Femur (tissue), 1 donor: ENCODE measurements around the gene FRMD4A.
"Not testable (repeated sequence)": the region's sequence is repeated elsewhere in the genome, so short reads cannot be mapped to it uniquely, and the experiment has no call there.

Experiments
- DNase-seq: peaks from one replicate; pipeline ENCODE4 v3.0.0-alpha.2; 2017

FRMD4A gene

GRCh38 chr10:13868528-13869294 lies 462.0 kb downstream of the FRMD4A start:
- no peak for DNase-seq

- no peak for DNase-seq
Observed at GRCh38 chr10:13867822-13868221, 462.9 kb downstream of the FRMD4A start.

- no peak for DNase-seq
Observed at GRCh38 chr10:13865758-13866491, 464.8 kb downstream of the FRMD4A start.

- DNase-seq, result not testable (repeated sequence)
Observed at GRCh38 chr10:13865220-13865619, 465.5 kb downstream of the FRMD4A start.

GRCh38 chr10:13862546-13863233 lies 468.0 kb downstream of the FRMD4A start:
- DNase-seq, result no peak

GRCh38 chr10:13860886-13861285 lies 469.8 kb downstream of the FRMD4A start:
- DNase-seq, result no peak

- no peak for DNase-seq
Observed at GRCh38 chr10:13859979-13860654, 470.6 kb downstream of the FRMD4A start.

GRCh38 chr10:13858709-13859108 lies 472.0 kb downstream of the FRMD4A start:
- DNase-seq, result no peak

GRCh38 chr10:13857451-13857850 lies 473.3 kb downstream of the FRMD4A start:
- DNase-seq, result no peak

- no peak for DNase-seq
Observed at GRCh38 chr10:13853854-13854253, 476.9 kb downstream of the FRMD4A start.

GRCh38 chr10:13852872-13853271 lies 477.9 kb downstream of the FRMD4A start:
- no peak for DNase-seq

- no peak for DNase-seq
Observed at GRCh38 chr10:13851906-13852305, 478.8 kb downstream of the FRMD4A start.

GRCh38 chr10:13848520-13849445 lies 481.9 kb downstream of the FRMD4A start:
- no peak for DNase-seq

- no peak for DNase-seq
Observed at GRCh38 chr10:13847201-13847631, 483.5 kb downstream of the FRMD4A start.

GRCh38 chr10:13845897-13846296 lies 484.8 kb downstream of the FRMD4A start:
- DNase-seq, result no peak

GRCh38 chr10:13844651-13845050 lies 486.1 kb downstream of the FRMD4A start:
- no peak for DNase-seq

GRCh38 chr10:13842117-13842516 lies 488.6 kb downstream of the FRMD4A start:
- no peak for DNase-seq

- DNase-seq, result no peak
Observed at GRCh38 chr10:13840036-13840435, 490.7 kb downstream of the FRMD4A start.

GRCh38 chr10:13839430-13839990 lies 491.2 kb downstream of the FRMD4A start:
- peak; percentile 39 for DNase-seq

GRCh38 chr10:13839030-13839429 lies 491.7 kb downstream of the FRMD4A start:
- no peak for DNase-seq

- DNase-seq, result no peak
Observed at GRCh38 chr10:13837966-13838365, 492.8 kb downstream of the FRMD4A start.
